ENCODE measurements around the gene NLRP11.

GRCh38 chr19:55858969-55859368 is 27.2 kb upstream of the NLRP11 start:
- TF ChIP-seq CHD2 (IDR thresholded peaks at IDR 0.05; ENCODE audit: borderline replicate concordance, low read depth, low read length) (no peak), USF2 (IDR thresholded peaks at IDR 0.05; ENCODE audit: borderline replicate concordance, low read depth, low read length) (no peak), BRCA1 (IDR thresholded peaks at IDR 0.05; ENCODE audit: low read depth, low read length) (no peak), EZH2 (IDR thresholded peaks at IDR 0.05; ENCODE audit: borderline replicate concordance, control insufficient read depth, low read depth, low read length) (no peak), POLR2A (IDR thresholded peaks at IDR 0.05; ENCODE audit: low read depth, low read length) (no peak), CHD1 (IDR thresholded peaks at IDR 0.05; ENCODE audit: low read depth, low read length) (no peak)
